ENCODE measurements around the gene CAMK4.

DNA sequence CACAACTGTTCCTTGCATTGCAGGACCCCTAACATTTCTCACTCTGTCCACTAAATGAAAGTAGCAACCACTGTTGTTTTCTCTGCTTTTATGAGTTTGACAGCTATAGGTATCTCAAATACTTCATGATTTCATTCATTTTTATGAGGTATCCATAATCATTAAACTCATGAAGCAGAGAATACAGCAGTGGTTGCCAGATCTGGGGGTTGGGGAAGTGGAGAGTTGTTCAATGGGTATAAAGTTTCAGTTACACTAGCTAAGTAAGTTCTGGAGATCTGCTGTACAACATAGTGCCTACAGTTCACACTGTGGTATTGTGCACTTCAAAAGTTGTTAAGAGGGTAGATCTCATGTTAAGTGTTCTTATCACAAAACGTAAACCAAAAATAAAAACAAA, 23.4 kb upstream of the CAMK4 start:
- no peak for TF ChIP-seq POLR2A (IDR thresholded peaks at IDR 0.05)
- TF ChIP-seq CTCF (IDR thresholded peaks at IDR 0.05) = no peak
